Kidney (tissue), 14 donors: ENCODE results near the gene WWOX. TPM values are rescaled to one million over a fixed set of nuclear protein-coding genes. Genes with fewer than 3 reads are reported as not detected.

Source experiments
- DNase-seq, 5 donors: peaks; one replicate each; pipeline ENCODE4 v3.0.0-alpha.2; 2013 to 2020
- FAIRE-seq: peaks from 2 replicates; lab custom pipeline; 2012; peaks lifted over from hg19 to GRCh38; lab: Jason Lieb, UNC
- H3K27ac ChIP-seq, 2 donors: one replicate each; pipeline ENCODE4 v1.7.0; 2013; ENCODE audit warnings: low read depth in 2 of 2, low read length in 2 of 2, inconsistent platforms in 1 of 2
- H3K27me3 ChIP-seq: one replicate; pipeline ENCODE4 v1.7.1; 2013; ENCODE audit warnings: low read length, inconsistent platforms; ENCODE audit not compliant: control insufficient read depth, insufficient read depth
- H3K36me3 ChIP-seq, 3 donors: one replicate each; pipeline versions ENCODE4 v1.7.0 to v1.7.1; 2013; ENCODE audit warnings: low read length in 3 of 3, control low read depth in 1 of 3, inconsistent platforms in 1 of 3; ENCODE audit not compliant: insufficient read depth in 3 of 3, control insufficient read depth in 2 of 3
- H3K4me1 ChIP-seq, 3 donors: one replicate each; pipeline versions ENCODE4 v1.7.0 to v1.7.1; 2013; ENCODE audit warnings: low read length in 3 of 3, inconsistent platforms in 1 of 3, low read depth in 1 of 3; ENCODE audit not compliant: control insufficient read depth in 2 of 3, insufficient read depth in 2 of 3
- H3K4me3 ChIP-seq, 3 donors: one replicate each; pipeline versions ENCODE4 v1.7.0 to v1.8.1; 2013; ENCODE audit warnings: low read length in 3 of 3, control low read depth in 1 of 3, inconsistent platforms in 1 of 3
- H3K9ac ChIP-seq, 3 donors: one replicate each; pipeline versions ENCODE4 v1.7.0 to v1.7.1; 2013; ENCODE audit warnings: low read length in 3 of 3, control low read depth in 1 of 3, inconsistent platforms in 1 of 3
- H3K9me3 ChIP-seq, 3 donors: one replicate each; pipeline versions ENCODE4 v1.7.0 to v1.7.1; 2013; ENCODE audit warnings: low read length in 3 of 3, control low read depth in 1 of 3, inconsistent platforms in 1 of 3; ENCODE audit not compliant: control insufficient read depth in 2 of 3, insufficient read depth in 1 of 3
- CTCF ChIP-seq: IDR thresholded peaks from 3 replicates; pipeline ENCODE4 v1.5.1; 2012; ENCODE audit warnings: mild to moderate bottlenecking, moderate library complexity, borderline replicate concordance; ENCODE audit not compliant: insufficient read depth; ENCODE audit errors: extremely low read depth
- intact Hi-C: fragments of 100-400 bp; cut with DNase I; formaldehyde crosslinking; loops from one replicate; pipeline ENCODE4 v1.11.1; 2022
- polyA plus RNA-seq: library from polyadenylated mRNA; stranded (reverse); fragments of 350-450 nt; fragmentation: Illumina TruSeq; extraction: RNeasy Lipid Tissue Mini Kit (QIAGEN cat#74804); gene quantifications from one replicate; pipeline ENCODE4 v1.2.3, GENCODE V29; 2014; ENCODE audit warnings: low read depth, low replicate concordance; ENCODE audit not compliant: insufficient read depth
- total RNA-seq: library from RNA; stranded (reverse); fragmentation: NEBNext Ultra II Directional; extraction: Animal tissue kit (Norgen Biotek cat#: 25700); gene quantifications from one replicate; pipeline ENCODE4 v1.2.1, GENCODE V29; 2021
- donor health status: control.
- donor health status: control.
- donor health status: control.
- donor health status: control.
- donor health status: control.
- donor health status: DM: yes; HTN: yes; CAD: no.
- donor health status: Normal renal cell carcinoma (clear cell type).

The WWOX gene
- total and polyA plus RNA-seq, 2 donors from 2014 or later = 22.5 to 30.3 TPM

GRCh38 chr16:79066561-79066960, 967.1 kb downstream of the WWOX start:
- intact Hi-C loops = no loop called here
- no peak for FAIRE-seq
- no peaks in the 10 kb centered on the region for H3K27me3 ChIP-seq
- H3K9ac ChIP-seq = no peak overlapping the region
- no peak for TF ChIP-seq CTCF
- no peak overlapping the region for H3K27ac ChIP-seq
- peaks cover under 1 to 3% (median 3%) of the 10 kb centered on the region in 3 donors for H3K4me1 ChIP-seq
- H3K4me3 ChIP-seq = no peak overlapping the region
- H3K36me3 ChIP-seq = no peaks in the 10 kb centered on the region
- H3K9me3 ChIP-seq = no peaks in the 10 kb centered on the region
- DNase-seq = peak in 1 of 5 donors; percentile 47

GRCh38 chr16:79067600-79067999, 968.1 kb downstream of the WWOX start:
- H3K4me1 ChIP-seq = peaks cover 0 to 3% (median 0%) of the 10 kb centered on the region in 3 donors
- no peaks in the 10 kb centered on the region for H3K36me3 ChIP-seq
- no peak overlapping the region for H3K27ac ChIP-seq
- FAIRE-seq = no peak
- no peak for TF ChIP-seq CTCF
- no peak overlapping the region for H3K4me3 ChIP-seq
- H3K9me3 ChIP-seq = no peaks in the 10 kb centered on the region
- intact Hi-C loops = no loop called here
- no peak overlapping the region for H3K9ac ChIP-seq
- no peak for DNase-seq
- H3K27me3 ChIP-seq = no peaks in the 10 kb centered on the region

- Histone ChIP-seq H3K4me3 (no peak overlapping the region), H3K27me3 (no peaks in the 10 kb centered on the region), H3K27ac (no peak overlapping the region), H3K4me1 (peaks cover 0 to 3% (median 0%) of the 10 kb centered on the region in 3 donors), H3K9ac (no peak overlapping the region), H3K36me3 (no peaks in the 10 kb centered on the region), H3K9me3 (no peaks in the 10 kb centered on the region)
- no peak for FAIRE-seq
- DNase-seq = peak in 1 of 5 donors; percentile 41
- no peak for TF ChIP-seq CTCF
- intact Hi-C loops = no loop called here
These were observed 969.7 kb downstream of the WWOX start for GRCh38 chr16:79069121-79069520.

GRCh38 chr16:79069633-79070032, 970.2 kb downstream of the WWOX start:
- no peak for TF ChIP-seq CTCF
- Histone ChIP-seq H3K36me3 (no peaks in the 10 kb centered on the region), H3K27ac (no peak overlapping the region), H3K4me3 (no peak overlapping the region), H3K4me1 (peaks cover 0 to 3% (median 0%) of the 10 kb centered on the region in 3 donors), H3K9me3 (no peaks in the 10 kb centered on the region), H3K27me3 (no peaks in the 10 kb centered on the region), H3K9ac (no peak overlapping the region)
- intact Hi-C loops = no loop called here
- DNase-seq = no peak
- FAIRE-seq = no peak
